Fibroblast of pulmonary artery (primary cell): ENCODE data around the gene KLK4.

ENCODE experiments used
- DNase-seq: peaks from one replicate; pipeline ENCODE4 v3.0.0-alpha.2; 2010; ENCODE audit warnings: low read depth
- H3K4me3 ChIP-seq: replicated peaks from 2 replicates; pipeline ENCODE4 v1.5.1; 2011; ENCODE audit warnings: low read depth, mild to moderate bottlenecking, control low read depth, low read length, moderate library complexity
- CTCF ChIP-seq: IDR thresholded peaks from 2 replicates; pipeline ENCODE4 v1.5.1; 2011; ENCODE audit warnings: mild to moderate bottlenecking, control low read depth, low read length, inconsistent platforms; ENCODE audit errors: missing control alignments

The KLK4 gene

GRCh38 chr19:50928831-50929230 lies 17.6 kb upstream of the KLK4 start:
- H3K4me3 ChIP-seq: no peak overlapping the region
- no peak for DNase-seq
- no peak for TF ChIP-seq CTCF

GRCh38 chr19:50926144-50926543 lies 14.9 kb upstream of the KLK4 start:
- TF ChIP-seq CTCF: no peak
- DNase-seq: no peak
- no peak overlapping the region for H3K4me3 ChIP-seq

- TF ChIP-seq CTCF: no peak
- no peak overlapping the region for H3K4me3 ChIP-seq
- peak; percentile 38 for DNase-seq
Observed at GRCh38 chr19:50925734-50926133, 14.5 kb upstream of the KLK4 start.

GRCh38 chr19:50924586-50924985 lies 13.4 kb upstream of the KLK4 start:
- no peak for DNase-seq
- TF ChIP-seq CTCF: no peak
- no peak overlapping the region for H3K4me3 ChIP-seq

- H3K4me3 ChIP-seq: no peak overlapping the region
- peak; percentile 86 for TF ChIP-seq CTCF
- peak; percentile 82 for DNase-seq
Observed at GRCh38 chr19:50922317-50922853, 11.2 kb upstream of the KLK4 start.

GRCh38 chr19:50921426-50922316 lies 10.5 kb upstream of the KLK4 start:
- no peak for DNase-seq

More at GRCh38 chr19:50921426-50922316, 10.5 kb upstream of the KLK4 start:
- TF ChIP-seq CTCF: no peak
- no peak overlapping the region for H3K4me3 ChIP-seq
